IMR-90 (cell line): ENCODE measurements around the gene ANKS3.

Experiments
- BHLHE40 ChIP-seq: fragments of 150-350 bp; IDR thresholded peaks from 2 replicates; pipeline ENCODE4 v1.6.1; 2016; ENCODE audit warnings: mild to moderate bottlenecking, low read depth, low read length
- CTCF ChIP-seq: conservative IDR thresholded peaks from 2 replicates; pipeline ENCODE4 v1.5.1; 2012; ENCODE audit warnings: mild to moderate bottlenecking, low read depth, low read length, improper control_type of control experiment
- MAZ ChIP-seq: IDR thresholded peaks from 2 replicates; pipeline ENCODE4 v1.6.1; 2012; ENCODE audit warnings: low read depth, mild to moderate bottlenecking, low read length, improper control_type of control experiment, moderate library complexity, borderline replicate concordance
- MXI1 ChIP-seq: IDR thresholded peaks from 2 replicates; pipeline ENCODE4 v1.6.1; 2012; ENCODE audit warnings: low read depth, mild to moderate bottlenecking, low read length, moderate library complexity, borderline replicate concordance
- POLR2A ChIP-seq: IDR thresholded peaks from 2 replicates; pipeline ENCODE4 v1.6.1; 2012; ENCODE audit warnings: mild to moderate bottlenecking, low read depth, low read length
- RCOR1 ChIP-seq: IDR thresholded peaks from 2 replicates; pipeline ENCODE4 v1.6.1; 2012; ENCODE audit warnings: mild to moderate bottlenecking, low read length, improper control_type of control experiment; ENCODE audit not compliant: insufficient replicate concordance
- USF2 ChIP-seq: fragments of 150-350 bp; IDR thresholded peaks from 2 replicates; pipeline ENCODE4 v1.6.1; 2017; ENCODE audit warnings: mild to moderate bottlenecking, antibody characterized with exemption, low read length, low read depth

- TF ChIP-seq CTCF (no peak), BHLHE40 (no peak), MXI1 (no peak), RCOR1 (no peak), POLR2A (no peak), MAZ (no peak), USF2 (no peak)
Measured at GRCh38 chr16:4696172-4696904, 37.7 kb downstream of the ANKS3 start.
